Ecto neural progenitor cell (in vitro differentiated cells): ENCODE data around the gene USF2.

Source experiments
- DNase-seq: peaks from one replicate; pipeline ENCODE4 v3.0.0-alpha.2; 2018; ENCODE audit warnings: low spot score

Gene USF2

GRCh38 chr19:35265126-35265899 is 3.4 kb upstream of the USF2 start:
- peak; percentile 35 for DNase-seq

GRCh38 chr19:35265900-35266519 is 2.8 kb upstream of the USF2 start:
- peak; percentile 44 for DNase-seq

GRCh38 chr19:35266520-35267352 is 2.0 kb upstream of the USF2 start:
- no peak for DNase-seq

GRCh38 chr19:35267353-35267817 is 1.4 kb upstream of the USF2 start:
- DNase-seq, result peak; percentile 68

GRCh38 chr19:35267818-35268535 is 785 bp upstream of the USF2 start:
- DNase-seq, result peak; percentile 82

- peak; percentile 92 for DNase-seq
Measured at GRCh38 chr19:35269438-35270117, 816 bp downstream of the USF2 start.

GRCh38 chr19:35270381-35270811 is 1.6 kb downstream of the USF2 start:
- DNase-seq, result no peak

GRCh38 chr19:35271546-35271945 is 2.8 kb downstream of the USF2 start:
- no peak for DNase-seq

GRCh38 chr19:35272122-35272719 is 3.5 kb downstream of the USF2 start:
- no peak for DNase-seq

- no peak for DNase-seq
Measured at GRCh38 chr19:35272954-35273649, 4.3 kb downstream of the USF2 start.

GRCh38 chr19:35273686-35274259 is 5.0 kb downstream of the USF2 start:
- no peak for DNase-seq

GRCh38 chr19:35274323-35274722 is 5.6 kb downstream of the USF2 start:
- no peak for DNase-seq

GRCh38 chr19:35276706-35277281 is 8.0 kb downstream of the USF2 start:
- no peak for DNase-seq

GRCh38 chr19:35278578-35279284 is 10.0 kb downstream of the USF2 start:
- no peak for DNase-seq

- no peak for DNase-seq
Measured at GRCh38 chr19:35279374-35279773, 10.6 kb downstream of the USF2 start.

- DNase-seq, result no peak
Measured at GRCh38 chr19:35279985-35280821, 11.4 kb downstream of the USF2 start.

- no peak for DNase-seq
Measured at GRCh38 chr19:35281303-35281702, 12.5 kb downstream of the USF2 start.
